ENCODE data around the gene SH3D19.

DNA sequence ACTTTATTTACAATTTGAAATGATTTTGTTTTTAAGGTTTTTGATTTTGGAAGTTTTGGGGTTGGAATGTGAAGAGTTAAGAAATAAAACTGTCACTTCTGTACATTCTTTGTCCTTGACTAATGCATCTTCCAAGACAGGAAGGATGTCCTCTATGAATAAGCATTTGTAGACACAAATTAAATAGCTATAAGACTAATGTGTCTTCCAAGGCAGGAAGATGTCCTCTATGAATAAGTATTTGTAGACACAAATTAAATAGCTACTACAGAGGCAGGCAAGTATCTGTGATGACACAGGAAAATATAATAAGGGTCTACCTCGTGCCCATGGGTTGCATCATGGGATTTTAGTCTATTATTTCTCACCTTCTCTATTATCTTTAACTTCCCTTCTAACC, 33.9 kb downstream of the SH3D19 start:
- TF ChIP-seq, protein P1, sequence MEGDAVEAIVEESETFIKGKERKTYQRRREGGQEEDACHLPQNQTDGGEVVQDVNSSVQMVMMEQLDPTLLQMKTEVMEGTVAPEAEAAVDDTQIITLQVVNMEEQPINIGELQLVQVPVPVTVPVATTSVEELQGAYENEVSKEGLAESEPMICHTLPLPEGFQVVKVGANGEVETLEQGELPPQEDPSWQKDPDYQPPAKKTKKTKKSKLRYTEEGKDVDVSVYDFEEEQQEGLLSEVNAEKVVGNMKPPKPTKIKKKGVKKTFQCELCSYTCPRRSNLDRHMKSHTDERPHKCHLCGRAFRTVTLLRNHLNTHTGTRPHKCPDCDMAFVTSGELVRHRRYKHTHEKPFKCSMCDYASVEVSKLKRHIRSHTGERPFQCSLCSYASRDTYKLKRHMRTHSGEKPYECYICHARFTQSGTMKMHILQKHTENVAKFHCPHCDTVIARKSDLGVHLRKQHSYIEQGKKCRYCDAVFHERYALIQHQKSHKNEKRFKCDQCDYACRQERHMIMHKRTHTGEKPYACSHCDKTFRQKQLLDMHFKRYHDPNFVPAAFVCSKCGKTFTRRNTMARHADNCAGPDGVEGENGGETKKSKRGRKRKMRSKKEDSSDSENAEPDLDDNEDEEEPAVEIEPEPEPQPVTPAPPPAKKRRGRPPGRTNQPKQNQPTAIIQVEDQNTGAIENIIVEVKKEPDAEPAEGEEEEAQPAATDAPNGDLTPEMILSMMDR (conservative IDR thresholded peaks at IDR 0.05) = no peak
- no peak for TF ChIP-seq ZFX (IDR thresholded peaks at IDR 0.05)
